ENCODE data around the gene KIF4A. TPM values are rescaled to one million over a fixed set of nuclear protein-coding genes. Genes with fewer than 3 reads are reported as not detected.

KIF4A gene
- total RNA-seq, 1 donor from 2014 or later = 3.0 TPM

DNA sequence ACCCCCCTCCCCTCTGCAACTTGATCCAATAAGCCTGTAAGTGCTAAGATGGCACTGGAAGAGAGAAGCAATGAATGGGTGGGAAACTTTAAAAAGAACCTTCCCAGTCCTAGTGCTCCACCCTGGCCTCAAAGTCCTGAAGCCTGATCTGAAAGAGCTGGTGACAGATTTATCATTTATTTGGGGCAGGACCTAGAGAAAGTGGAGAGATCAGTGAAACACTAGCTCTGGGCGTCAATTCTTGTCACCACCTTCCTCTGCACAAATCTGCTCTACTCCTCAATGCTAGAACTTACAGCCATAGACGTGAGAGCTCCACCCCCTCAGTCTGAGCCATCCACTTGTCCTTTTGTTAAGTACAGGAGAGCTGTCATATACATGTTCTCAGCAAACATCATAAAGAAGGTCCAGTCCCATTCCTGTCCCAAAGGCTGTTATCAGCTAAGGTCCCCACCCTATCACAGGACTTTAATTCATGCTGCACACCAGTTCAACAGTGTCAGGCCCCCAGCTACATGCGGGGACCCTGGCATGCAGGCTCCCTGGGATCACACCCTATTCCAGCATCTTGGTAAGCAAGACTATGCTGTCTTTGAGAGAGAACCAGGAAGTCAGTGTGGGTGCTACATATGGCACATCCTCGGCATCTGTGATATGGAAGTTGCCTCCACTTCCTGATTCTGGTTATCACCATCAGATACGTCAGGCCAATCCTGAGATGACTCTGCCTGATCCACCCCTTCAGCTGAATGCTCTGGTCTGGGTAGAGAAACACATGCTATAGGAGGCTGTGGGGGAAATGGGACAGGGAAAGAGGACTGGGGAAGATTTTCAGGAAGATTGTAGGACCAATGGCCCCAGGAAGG, 32.2 kb upstream of the KIF4A start:
- H3K4me1 ChIP-seq (ENCODE audit: insufficient read depth, low read length) = no peaks in the 10 kb centered on the region
- no peak overlapping the region for H3K4me2 ChIP-seq (ENCODE audit: low read length)
- H3K9me3 ChIP-seq (ENCODE audit: insufficient read depth, low read depth, low read length) = no peaks in the 10 kb centered on the region
- no peak overlapping the region for H3K4me3 Mint-ChIP-seq (ENCODE audit: unreplicated experiment)
- H3K36me3 ChIP-seq (ENCODE audit: insufficient read depth, low read length) = no peaks in the 10 kb centered on the region
- no peak overlapping the region for H3K9ac ChIP-seq (ENCODE audit: low read length)
- no peaks in the 10 kb centered on the region for H3K79me2 ChIP-seq (ENCODE audit: insufficient read depth, low read length)
- no peaks in the 10 kb centered on the region for H3K36me3 Mint-ChIP-seq (ENCODE audit: low read depth, unreplicated experiment)
- H3K27me3 ChIP-seq (ENCODE audit: insufficient read depth, low read length) = no peaks in the 10 kb centered on the region
- no peaks in the 10 kb centered on the region for H3K9me3 Mint-ChIP-seq (ENCODE audit: unreplicated experiment)
- H3K4me1 Mint-ChIP-seq (ENCODE audit: low read depth, unreplicated experiment) = peaks cover 19% of the 10 kb centered on the region
- no peak for DNase-seq (ENCODE audit: low read depth)
- H3K27ac ChIP-seq (ENCODE audit: low read depth, low read length) = no peak overlapping the region
- no peak overlapping the region for H2AFZ ChIP-seq (ENCODE audit: low read depth, low read length)
- no peak overlapping the region for H3K4me3 ChIP-seq (ENCODE audit: insufficient read depth, low read depth, low read length)
- H3K27ac Mint-ChIP-seq (ENCODE audit: unreplicated experiment) = no peak overlapping the region
- no peaks in the 10 kb centered on the region for H4K20me1 ChIP-seq (ENCODE audit: insufficient read depth, low read length)
- H3K27me3 Mint-ChIP-seq (ENCODE audit: low read depth, unreplicated experiment) = no peaks in the 10 kb centered on the region
- TF ChIP-seq CTCF (IDR thresholded peaks at IDR 0.05; ENCODE audit: insufficient read depth, low read depth, low read length) (no peak), EZH2 (IDR thresholded peaks at IDR 0.05; ENCODE audit: insufficient read depth, low read length) (no peak)
- FAIRE-seq = peak; percentile 93

DNA sequence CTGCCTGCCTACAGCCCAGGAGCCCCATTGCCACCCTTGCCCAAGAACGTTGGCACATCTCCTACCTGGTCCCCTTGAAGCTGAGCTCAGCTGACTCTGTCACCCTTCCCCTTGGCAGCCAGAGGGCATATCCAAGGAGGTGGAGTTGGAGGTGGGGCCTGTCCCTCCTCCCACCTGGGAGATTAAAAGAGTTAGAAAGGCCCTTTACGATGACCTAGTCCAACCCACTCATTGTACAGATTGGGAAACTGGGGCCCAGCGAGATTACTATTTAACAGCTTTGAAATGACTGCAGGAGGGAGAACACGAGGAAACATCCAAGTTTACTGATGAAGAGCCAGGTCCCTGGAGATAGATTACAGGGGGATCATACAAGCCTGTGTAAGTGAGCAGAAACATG, 29.8 kb upstream of the KIF4A start, which contains the start of gene P2RY4:
Gene P2RY4, minus strand, starts transcription at position 101 of the 400 bp plus-strand sequence. CDS start 580 bp downstream, outside the sequence.
- Histone ChIP-seq H3K79me2 (ENCODE audit: insufficient read depth, low read length) (no peaks in the 10 kb centered on the region), H2AFZ (ENCODE audit: low read depth, low read length) (no peak within 1 kb of the TSS), H4K20me1 (ENCODE audit: insufficient read depth, low read length) (no peaks in the 10 kb centered on the region), H3K36me3 (ENCODE audit: insufficient read depth, low read length) (no peaks in the 10 kb centered on the region), H3K9me3 (ENCODE audit: insufficient read depth, low read depth, low read length) (no peaks in the 10 kb centered on the region), H3K27ac (ENCODE audit: low read depth, low read length) (no peak within 1 kb of the TSS), H3K4me3 (ENCODE audit: insufficient read depth, low read depth, low read length) (no peak within 1 kb of the TSS), H3K27me3 (ENCODE audit: insufficient read depth, low read length) (no peaks in the 10 kb centered on the region), H3K4me1 (ENCODE audit: insufficient read depth, low read length) (no peaks in the 10 kb centered on the region), H3K9ac (ENCODE audit: low read length) (no peak within 1 kb of the TSS), H3K4me2 (ENCODE audit: low read length) (no peak within 1 kb of the TSS)
- Mint-ChIP-seq H3K36me3 (ENCODE audit: low read depth, unreplicated experiment) (no peaks in the 10 kb centered on the region), H3K4me1 (ENCODE audit: low read depth, unreplicated experiment) (peaks cover under 1% of the 10 kb centered on the region), H3K4me3 (ENCODE audit: unreplicated experiment) (no peak within 1 kb of the TSS), H3K9me3 (ENCODE audit: unreplicated experiment) (no peaks in the 10 kb centered on the region), H3K27ac (ENCODE audit: unreplicated experiment) (no peak within 1 kb of the TSS), H3K27me3 (ENCODE audit: low read depth, unreplicated experiment) (no peaks in the 10 kb centered on the region)
- DNase-seq (ENCODE audit: low read depth) (no peak), FAIRE-seq (no peak)
- TF ChIP-seq CTCF (IDR thresholded peaks at IDR 0.05; ENCODE audit: insufficient read depth, low read depth, low read length) (no peak), EZH2 (IDR thresholded peaks at IDR 0.05; ENCODE audit: insufficient read depth, low read length) (no peak)

All from astrocyte (in vitro differentiated cells and primary cell).